ENCODE results near the gene NCCRP1. TPM values are rescaled to one million over a fixed set of nuclear protein-coding genes. Genes with fewer than 3 reads are reported as not detected.

The NCCRP1 gene
- total RNA-seq, 3 donors from 2014 or later = 0.66 to 2.9 TPM; not detected in 1

GRCh38 chr19:39167461-39168257 lies 29.1 kb upstream of the NCCRP1 start:
- peak; percentile 71 to 89 for DNase-seq (ENCODE audit: low spot score in 2 of 2)
- no peaks in the 10 kb centered on the region for H3K36me3 ChIP-seq
- peak overlapping the region; percentile 84 to 95 for H3K27ac ChIP-seq
- intact Hi-C loops (cut with DNase I; ENCODE audit: low total_unique reads) = no loop called here
- H3K4me1 ChIP-seq = peaks cover 0 to 24% of the 10 kb centered on the region in 2 donors
- H3K4me3 ChIP-seq = peak overlapping the region in 2 of 3 donors; percentile 21 to 56
- H3K9me3 ChIP-seq = no peaks in the 10 kb centered on the region
- no peak for TF ChIP-seq CTCF (IDR thresholded peaks at IDR 0.05)
- no peak for TF ChIP-seq POLR2A (IDR thresholded peaks at IDR 0.05)
- TF ChIP-seq POLR2AphosphoS5 (IDR thresholded peaks at IDR 0.05) = peak in 1 of 3 donors; percentile 44
- H3K27me3 ChIP-seq = no peaks in the 10 kb centered on the region

GRCh38 chr19:39168258-39169142 lies 28.3 kb upstream of the NCCRP1 start:
- no peak overlapping the region for H3K4me3 ChIP-seq
- DNase-seq (ENCODE audit: low spot score in 2 of 2) = no peak
- no peaks in the 10 kb centered on the region for H3K36me3 ChIP-seq
- no peaks in the 10 kb centered on the region for H3K27me3 ChIP-seq
- intact Hi-C loops (cut with DNase I; ENCODE audit: low total_unique reads) = no loop called here
- H3K4me1 ChIP-seq = peaks cover 0 to 24% of the 10 kb centered on the region in 2 donors
- TF ChIP-seq POLR2A (IDR thresholded peaks at IDR 0.05) (no peak), POLR2AphosphoS5 (IDR thresholded peaks at IDR 0.05) (no peak), CTCF (IDR thresholded peaks at IDR 0.05) (no peak)
- H3K27ac ChIP-seq = peak overlapping the region; percentile 84 to 95
- no peaks in the 10 kb centered on the region for H3K9me3 ChIP-seq

GRCh38 chr19:39169143-39169810 lies 27.5 kb upstream of the NCCRP1 start:
- no peaks in the 10 kb centered on the region for H3K27me3 ChIP-seq
- H3K27ac ChIP-seq = peak overlapping the region in 1 of 2 donors; percentile 95
- H3K9me3 ChIP-seq = no peaks in the 10 kb centered on the region
- no peak overlapping the region for H3K4me3 ChIP-seq
- H3K4me1 ChIP-seq = peaks cover 0 to 24% of the 10 kb centered on the region in 2 donors
- no peak for DNase-seq (ENCODE audit: low spot score in 2 of 2)
- no peak for TF ChIP-seq CTCF (IDR thresholded peaks at IDR 0.05)
- TF ChIP-seq POLR2AphosphoS5 (IDR thresholded peaks at IDR 0.05) = no peak
- TF ChIP-seq POLR2A (IDR thresholded peaks at IDR 0.05) = no peak
- intact Hi-C loops (cut with DNase I; ENCODE audit: low total_unique reads) = no loop called here
- H3K36me3 ChIP-seq = no peaks in the 10 kb centered on the region

- Histone ChIP-seq H3K9me3 (no peaks in the 10 kb centered on the region), H3K4me3 (no peak overlapping the region), H3K4me1 (peaks cover 0 to 23% of the 10 kb centered on the region in 2 donors), H3K36me3 (no peaks in the 10 kb centered on the region), H3K27ac (no peak overlapping the region), H3K27me3 (no peaks in the 10 kb centered on the region)
- TF ChIP-seq CTCF (IDR thresholded peaks at IDR 0.05) (no peak), POLR2A (IDR thresholded peaks at IDR 0.05) (no peak), POLR2AphosphoS5 (IDR thresholded peaks at IDR 0.05) (no peak)
- intact Hi-C loops (cut with DNase I; ENCODE audit: low total_unique reads) = no loop called here
- no peak for DNase-seq (ENCODE audit: low spot score in 2 of 2)
Observed at GRCh38 chr19:39170386-39171231, 26.2 kb upstream of the NCCRP1 start.
